K562 (cell line): ENCODE data around the gene SLC5A2. TPM values are rescaled to one million over a fixed set of nuclear protein-coding genes. Genes with fewer than 3 reads are reported as not detected.

ENCODE experiments used
- ARID2 ChIP-seq: fragments of 450-650 bp; IDR thresholded peaks from 2 replicates; pipeline ENCODE4 v1.6.1; 2017; ENCODE audit warnings: antibody characterized with exemption, mild to moderate bottlenecking
- BRD4 ChIP-seq: fragments of 200-600 bp; sonication (generic); IDR thresholded peaks from 2 replicates; pipeline ENCODE4 v1.6.1; 2017; ENCODE audit warnings: inconsistent platforms
- CHD2 ChIP-seq: IDR thresholded peaks from 2 replicates; pipeline ENCODE4 v1.6.1; 2011; ENCODE audit warnings: low read depth, low read length
- FOXA1 ChIP-seq: fragments of 450-650 bp; IDR thresholded peaks from 2 replicates; pipeline ENCODE4 v1.6.1; 2016; ENCODE audit warnings: mild to moderate bottlenecking, borderline replicate concordance
- HDAC2 ChIP-seq: fragments of 450-650 bp; IDR thresholded peaks from 2 replicates; pipeline ENCODE4 v1.6.1; 2016; ENCODE audit warnings: mild to moderate bottlenecking
- HDAC6 ChIP-seq: IDR thresholded peaks from 2 replicates; pipeline ENCODE4 v1.6.1; 2012; ENCODE audit warnings: low read depth, mild to moderate bottlenecking, control low read depth, inconsistent platforms, low read length, moderate library complexity
- HES1 ChIP-seq: fragments of 450-650 bp; IDR thresholded peaks from 2 replicates; pipeline ENCODE4 v1.6.1; 2016; ENCODE audit warnings: low read depth, mild to moderate bottlenecking, moderate library complexity
- HMG20A ChIP-seq: fragments of 450-650 bp; formaldehyde crosslinking; conservative IDR thresholded peaks from 2 replicates; pipeline ENCODE4 v1.4.0; 2020; ENCODE audit warnings: mild to moderate bottlenecking, mixed read lengths
- MAX ChIP-seq: sonication (generic); formaldehyde crosslinking; IDR thresholded peaks from 2 replicates; pipeline ENCODE4 v1.9.0; 2022; ENCODE audit warnings: mild to moderate bottlenecking, missing genetic modification reagents
- MTF1 ChIP-seq: fragments of 250-450 bp; sonication (Bioruptor Pico); IDR thresholded peaks from 2 replicates; pipeline ENCODE4 v1.9.0; 2021; ENCODE audit warnings: moderate library complexity, mild to moderate bottlenecking, inconsistent platforms, borderline replicate concordance
- PPARD ChIP-seq: fragments of 250-450 bp; sonication (Bioruptor Pico); IDR thresholded peaks from 2 replicates; pipeline ENCODE4 v1.8.0; 2022; ENCODE audit warnings: inconsistent platforms, mild to moderate bottlenecking, moderate library complexity
- RBM25 ChIP-seq: fragments of 200-400 bp; formaldehyde crosslinking; IDR thresholded peaks from 2 replicates; pipeline ENCODE4 v1.6.1; 2018; ENCODE audit warnings: low read length, low read depth, moderate library complexity; ENCODE audit not compliant: severe bottlenecking
- SLC30A9 ChIP-seq: fragments of 250-450 bp; sonication (Bioruptor Pico); IDR thresholded peaks from 2 replicates; pipeline ENCODE4 v1.8.0; 2022; ENCODE audit warnings: mild to moderate bottlenecking, moderate library complexity
- SMARCA5 ChIP-seq: fragments of 450-650 bp; IDR thresholded peaks from 2 replicates; pipeline ENCODE4 v1.6.1; 2016
- SUPT5H ChIP-seq: fragments of 450-650 bp; IDR thresholded peaks from 2 replicates; pipeline ENCODE4 v1.6.1; 2016
- TOE1 ChIP-seq, 2 experiments: fragments of 450-650 bp in 1 of 2; sonication (generic) in 1 of 2; formaldehyde crosslinking in 1 of 2; IDR thresholded peaks; 2 replicates each; pipeline versions ENCODE4 v1.7.1 to v1.8.0; 2016 to 2022; ENCODE audit warnings: borderline replicate concordance in 2 of 2, mild to moderate bottlenecking in 2 of 2, antibody characterized with exemption in 1 of 2, inconsistent platforms in 1 of 2, low read depth in 1 of 2, missing genetic modification reagents in 1 of 2, moderate library complexity in 1 of 2
- ZNF507 ChIP-seq: conservative IDR thresholded peaks from 2 replicates; pipeline ENCODE4 v1.6.1; 2017; ENCODE audit warnings: missing genetic modification characterization, missing compliant biosample characterization
- ZNF699 ChIP-seq: fragments of 250-450 bp; sonication (Bioruptor Pico); IDR thresholded peaks from 2 replicates; pipeline ENCODE4 v1.8.0; 2021; ENCODE audit warnings: mild to moderate bottlenecking, moderate library complexity; ENCODE audit not compliant: insufficient replicate concordance
- ZNF780A ChIP-seq: fragments of 250-450 bp; sonication (Bioruptor Pico); IDR thresholded peaks from 2 replicates; pipeline ENCODE4 v1.5.0; 2021; ENCODE audit warnings: mild to moderate bottlenecking
- ZNF785 ChIP-seq: fragments of 250-450 bp; sonication (Bioruptor Pico); IDR thresholded peaks from 2 replicates; pipeline ENCODE4 v1.4.0; 2020; ENCODE audit warnings: mild to moderate bottlenecking
- polyA plus RNA-seq, 8 experiments: library from polyadenylated mRNA; depleted of rRNA in 4 of 8; stranded (reverse) in 5 of 8; unstranded in 3 of 8; fragments of >200 nt; fragmentation: Nextera tagmentation in 2 of 8; fragmentation: Illumina TruSeq in 1 of 8; extraction: Ambion mirVana in 2 of 8; extraction: Trizol in 1 of 8; gene quantifications; 2 replicates each; pipeline versions ENCODE4 v1.2.1 to v1.2.3, GENCODE V29; 2011 to 2014; ENCODE audit warnings: inconsistent platforms in 1 of 8, missing spikeins in 1 of 8
- total RNA-seq, 7 experiments: library from RNA; depleted of rRNA in 6 of 7; stranded (reverse); fragments of >200 nt in 6 of 7; fragmentation: Illumina TruSeq in 2 of 7; extraction: Trizol in 2 of 7; gene quantifications; 2 replicates each; pipeline versions ENCODE4 v1.2.1 to v1.2.3, GENCODE V29; 2011 to 2021; ENCODE audit warnings: low replicate concordance in 1 of 7
- TF ChIP-seq, protein P1 (sequence below): fragments of 450-650 bp; IDR thresholded peaks from 2 replicates; pipeline ENCODE4 v1.6.1; 2016; ENCODE audit warnings: mild to moderate bottlenecking
- TF ChIP-seq, protein P2 (sequence below): fragments of 250-450 bp; sonication (Bioruptor Pico); IDR thresholded peaks from 2 replicates; pipeline ENCODE4 v1.4.0; 2020; ENCODE audit warnings: mild to moderate bottlenecking, moderate library complexity

Gene SLC5A2
- total and polyA plus RNA-seq, 9 of the 15 experiments (the other 6 are each of a cell fraction or from before 2014, with no cell fraction given) = 0.07 to 2.7 (median 2.2) TPM; not detected in 6

DNA sequence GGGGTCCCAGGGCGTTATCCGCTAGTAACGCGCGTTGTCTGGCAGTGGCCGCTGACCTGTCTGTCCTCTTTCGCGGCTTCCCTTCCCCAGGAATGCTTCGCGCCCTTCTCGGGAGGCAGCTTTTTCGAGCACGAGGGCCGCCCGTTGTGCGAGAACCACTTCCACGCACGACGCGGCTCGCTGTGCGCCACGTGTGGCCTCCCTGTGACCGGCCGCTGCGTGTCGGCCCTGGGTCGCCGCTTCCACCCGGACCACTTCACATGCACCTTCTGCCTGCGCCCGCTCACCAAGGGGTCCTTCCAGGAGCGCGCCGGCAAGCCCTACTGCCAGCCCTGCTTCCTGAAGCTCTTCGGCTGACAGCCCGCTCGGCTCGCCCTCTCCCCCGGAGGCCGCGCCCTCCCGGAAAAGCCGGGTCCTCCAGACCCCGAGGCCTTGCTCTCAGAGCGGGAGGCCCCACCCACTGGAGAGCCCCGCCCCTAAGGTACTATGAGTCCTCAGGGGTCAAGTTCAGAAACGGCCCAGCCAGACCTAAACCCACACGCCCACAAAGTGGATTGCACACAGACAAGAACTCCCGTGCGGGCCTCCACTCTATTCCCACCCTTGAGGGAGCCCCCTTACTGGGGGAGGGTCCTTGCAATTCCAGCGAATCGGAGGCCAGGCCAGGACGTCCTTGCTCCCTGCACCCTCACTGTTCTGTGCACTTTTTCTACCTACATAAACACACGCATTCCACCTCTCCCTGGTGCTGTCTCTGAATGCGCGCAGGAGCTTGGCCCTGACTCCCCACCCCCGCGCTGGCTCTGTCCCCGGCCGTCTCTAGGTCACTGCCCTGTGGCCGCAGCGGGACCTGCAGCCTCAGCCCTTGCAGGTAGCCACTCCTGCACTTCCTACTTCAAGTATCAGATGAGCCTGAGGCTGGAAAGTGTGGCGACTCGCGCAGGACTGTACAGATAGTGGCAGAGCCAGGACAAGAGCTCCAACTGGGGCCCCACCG is 5.4 kb upstream of the SLC5A2 start (continued):
- TF ChIP-seq, protein P1, sequence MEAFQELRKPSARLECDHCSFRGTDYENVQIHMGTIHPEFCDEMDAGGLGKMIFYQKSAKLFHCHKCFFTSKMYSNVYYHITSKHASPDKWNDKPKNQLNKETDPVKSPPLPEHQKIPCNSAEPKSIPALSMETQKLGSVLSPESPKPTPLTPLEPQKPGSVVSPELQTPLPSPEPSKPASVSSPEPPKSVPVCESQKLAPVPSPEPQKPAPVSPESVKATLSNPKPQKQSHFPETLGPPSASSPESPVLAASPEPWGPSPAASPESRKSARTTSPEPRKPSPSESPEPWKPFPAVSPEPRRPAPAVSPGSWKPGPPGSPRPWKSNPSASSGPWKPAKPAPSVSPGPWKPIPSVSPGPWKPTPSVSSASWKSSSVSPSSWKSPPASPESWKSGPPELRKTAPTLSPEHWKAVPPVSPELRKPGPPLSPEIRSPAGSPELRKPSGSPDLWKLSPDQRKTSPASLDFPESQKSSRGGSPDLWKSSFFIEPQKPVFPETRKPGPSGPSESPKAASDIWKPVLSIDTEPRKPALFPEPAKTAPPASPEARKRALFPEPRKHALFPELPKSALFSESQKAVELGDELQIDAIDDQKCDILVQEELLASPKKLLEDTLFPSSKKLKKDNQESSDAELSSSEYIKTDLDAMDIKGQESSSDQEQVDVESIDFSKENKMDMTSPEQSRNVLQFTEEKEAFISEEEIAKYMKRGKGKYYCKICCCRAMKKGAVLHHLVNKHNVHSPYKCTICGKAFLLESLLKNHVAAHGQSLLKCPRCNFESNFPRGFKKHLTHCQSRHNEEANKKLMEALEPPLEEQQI = no peak
- no peak for TF ChIP-seq FOXA1
- TF ChIP-seq ZNF699 (CRISPR knock-in tag) = no peak
- TF ChIP-seq SMARCA5 = 0 out of 2 replicates have a peak, but pooled peaks have one; percentile 62
- TF ChIP-seq HES1 = no peak
- no peak for TF ChIP-seq RBM25
- no peak; the same call in 1 of the 2 replicates for TF ChIP-seq HDAC2
- TF ChIP-seq ZNF785 (CRISPR knock-in tag) = no peak
- TF ChIP-seq ZNF780A (CRISPR knock-in tag) = no peak
- TF ChIP-seq CHD2 = peak; percentile 37; the same call in 1 of the 2 replicates
- TF ChIP-seq ZNF507 (tag) = no peak
- no peak for TF ChIP-seq PPARD (CRISPR knock-in tag)
- TF ChIP-seq TOE1 (IDR thresholded peaks at IDR 0.05; ENCODE audit: borderline replicate concordance) = peak; percentile 12; the same call in 1 of the 2 replicates
- no peak for TF ChIP-seq TOE1 (CRISPR knock-in tag; IDR thresholded peaks at IDR 0.05; ENCODE audit: borderline replicate concordance, low read depth)
- no peak for TF ChIP-seq SLC30A9 (CRISPR knock-in tag)
- TF ChIP-seq, protein P2, sequence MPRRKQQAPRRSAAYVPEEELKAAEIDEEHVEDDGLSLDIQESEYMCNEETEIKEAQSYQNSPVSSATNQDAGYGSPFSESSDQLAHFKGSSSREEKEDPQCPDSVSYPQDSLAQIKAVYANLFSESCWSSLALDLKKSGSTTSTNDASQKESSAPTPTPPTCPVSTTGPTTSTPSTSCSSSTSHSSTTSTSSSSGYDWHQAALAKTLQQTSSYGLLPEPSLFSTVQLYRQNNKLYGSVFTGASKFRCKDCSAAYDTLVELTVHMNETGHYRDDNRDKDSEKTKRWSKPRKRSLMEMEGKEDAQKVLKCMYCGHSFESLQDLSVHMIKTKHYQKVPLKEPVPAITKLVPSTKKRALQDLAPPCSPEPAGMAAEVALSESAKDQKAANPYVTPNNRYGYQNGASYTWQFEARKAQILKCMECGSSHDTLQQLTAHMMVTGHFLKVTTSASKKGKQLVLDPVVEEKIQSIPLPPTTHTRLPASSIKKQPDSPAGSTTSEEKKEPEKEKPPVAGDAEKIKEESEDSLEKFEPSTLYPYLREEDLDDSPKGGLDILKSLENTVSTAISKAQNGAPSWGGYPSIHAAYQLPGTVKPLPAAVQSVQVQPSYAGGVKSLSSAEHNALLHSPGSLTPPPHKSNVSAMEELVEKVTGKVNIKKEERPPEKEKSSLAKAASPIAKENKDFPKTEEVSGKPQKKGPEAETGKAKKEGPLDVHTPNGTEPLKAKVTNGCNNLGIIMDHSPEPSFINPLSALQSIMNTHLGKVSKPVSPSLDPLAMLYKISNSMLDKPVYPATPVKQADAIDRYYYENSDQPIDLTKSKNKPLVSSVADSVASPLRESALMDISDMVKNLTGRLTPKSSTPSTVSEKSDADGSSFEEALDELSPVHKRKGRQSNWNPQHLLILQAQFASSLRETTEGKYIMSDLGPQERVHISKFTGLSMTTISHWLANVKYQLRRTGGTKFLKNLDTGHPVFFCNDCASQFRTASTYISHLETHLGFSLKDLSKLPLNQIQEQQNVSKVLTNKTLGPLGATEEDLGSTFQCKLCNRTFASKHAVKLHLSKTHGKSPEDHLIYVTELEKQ = no peak
- no peak for TF ChIP-seq ARID2
- no peak for TF ChIP-seq HDAC6
- TF ChIP-seq MAX = peak; percentile 81; the same call in 1 of the 2 replicates
- no peak for TF ChIP-seq MTF1 (CRISPR knock-in tag)
- TF ChIP-seq HMG20A (CRISPR knock-in tag) = no peak
- peak; percentile 53 for TF ChIP-seq SUPT5H
- TF ChIP-seq BRD4 = no peak
